Neuronal stem cell (in vitro differentiated cells): ENCODE data around the gene AMPD3.

Experiments
- DNase-seq: peaks from one replicate; pipeline ENCODE4 v3.0.0-alpha.2; 2013; ENCODE audit warnings: low spot score
- H2AFZ ChIP-seq: one replicate; pipeline ENCODE4 v1.6.1; 2013; ENCODE audit warnings: mild to moderate bottlenecking, low read length, inconsistent platforms
- H2AK5ac ChIP-seq: 2 replicates; pipeline ENCODE4 v1.6.1; 2013; ENCODE audit warnings: low read depth, mild to moderate bottlenecking, inconsistent platforms, low read length, moderate library complexity, mixed read lengths
- H2BK120ac ChIP-seq: 2 replicates; pipeline ENCODE4 v1.6.1; 2013; ENCODE audit warnings: low read depth, mild to moderate bottlenecking, inconsistent platforms, low read length, moderate library complexity, mixed read lengths
- H2BK12ac ChIP-seq: one replicate; pipeline ENCODE4 v1.6.1; 2013; ENCODE audit warnings: low read length, inconsistent platforms
- H2BK15ac ChIP-seq: 2 replicates; pipeline ENCODE4 v1.6.1; 2013; ENCODE audit warnings: mild to moderate bottlenecking, low read length, inconsistent platforms, mixed read lengths
- H2BK5ac ChIP-seq: one replicate; pipeline ENCODE4 v1.6.1; 2013; ENCODE audit warnings: inconsistent platforms, mild to moderate bottlenecking, low read length, moderate library complexity
- H3K14ac ChIP-seq: one replicate; pipeline ENCODE4 v1.6.1; 2013; ENCODE audit warnings: low read length, inconsistent platforms
- H3K18ac ChIP-seq: 2 replicates; pipeline ENCODE4 v1.6.1; 2013; ENCODE audit warnings: low read length, inconsistent platforms
- H3K23ac ChIP-seq: 2 replicates; pipeline ENCODE4 v1.6.1; 2013; ENCODE audit warnings: low read depth, mild to moderate bottlenecking, mixed read lengths, low read length, inconsistent platforms; ENCODE audit not compliant: poor library complexity
- H3K27ac ChIP-seq: replicated peaks from 3 replicates; pipeline ENCODE4 v1.5.1; 2013; ENCODE audit warnings: low read length, inconsistent platforms
- H3K27me3 ChIP-seq, 3 experiments: 2 replicates each; pipeline ENCODE4 v1.6.1; 2013; ENCODE audit warnings: low read length in 3 of 3, mild to moderate bottlenecking in 2 of 3, inconsistent platforms in 1 of 3, low read depth in 1 of 3, mixed read lengths in 1 of 3, moderate library complexity in 1 of 3; ENCODE audit not compliant: control insufficient read depth in 3 of 3, insufficient read depth in 3 of 3
- H3K36me3 ChIP-seq, 2 donors: replicated peaks in 1 of 2; 2 replicates each; pipeline ENCODE4 v1.6.1; 2013; ENCODE audit warnings: low read length in 2 of 2; ENCODE audit not compliant: control insufficient read depth in 2 of 2, insufficient read depth in 2 of 2
- H3K4ac ChIP-seq: 2 replicates; pipeline ENCODE4 v1.6.1; 2013; ENCODE audit warnings: inconsistent platforms, mild to moderate bottlenecking, low read length, moderate library complexity
- H3K4me1 ChIP-seq, 2 donors: 1 replicate in 1 of 2; 2 replicates in 1 of 2; pipeline ENCODE4 v1.6.1; 2013; ENCODE audit warnings: low read length in 2 of 2, low read depth in 1 of 2; ENCODE audit not compliant: control insufficient read depth in 2 of 2, insufficient read depth in 1 of 2
- H3K4me2 ChIP-seq: one replicate; pipeline ENCODE4 v1.6.1; 2013; ENCODE audit warnings: mild to moderate bottlenecking, low read length, inconsistent platforms; ENCODE audit not compliant: insufficient read depth, poor library complexity, severe bottlenecking
- H3K4me3 ChIP-seq, 2 donors: 2 replicates each; pipeline ENCODE4 v1.5.1; 2013; ENCODE audit warnings: low read length in 2 of 2, mild to moderate bottlenecking in 2 of 2, inconsistent platforms in 1 of 2, moderate library complexity in 1 of 2
- H3K79me1 ChIP-seq: one replicate; pipeline ENCODE4 v1.6.1; 2013; ENCODE audit warnings: low read depth, mild to moderate bottlenecking, inconsistent platforms, low read length, moderate library complexity
- H3K9ac ChIP-seq: one replicate; pipeline ENCODE4 v1.6.1; 2013; ENCODE audit warnings: mild to moderate bottlenecking, low read depth, low read length, inconsistent platforms; ENCODE audit not compliant: poor library complexity
- H3K9me3 ChIP-seq, 2 donors: replicated peaks in 1 of 2; 2 replicates each; pipeline versions ENCODE3 to v1.6.1; 2013; ENCODE audit warnings: low read length in 2 of 2, mild to moderate bottlenecking in 2 of 2, inconsistent platforms in 1 of 2, low read depth in 1 of 2, mixed read lengths in 1 of 2, moderate library complexity in 1 of 2; ENCODE audit not compliant: control insufficient read depth in 2 of 2, insufficient read depth in 1 of 2
- H4K8ac ChIP-seq: one replicate; pipeline ENCODE4 v1.6.1; 2013; ENCODE audit warnings: low read depth, mild to moderate bottlenecking, inconsistent platforms, low read length, moderate library complexity
- H4K91ac ChIP-seq: one replicate; pipeline ENCODE4 v1.6.1; 2013; ENCODE audit warnings: low read length, low read depth, mild to moderate bottlenecking, inconsistent platforms; ENCODE audit not compliant: poor library complexity
- WGBS, 2 donors: extraction: QIAGEN DNeasy Blood & Tissue Kit; methylation state at CpG; one replicate each; pipeline ENCODE4 v1.1.7; 2013; ENCODE audit warnings: missing lambda C conversion rate in 2 of 2, mixed read lengths in 1 of 2; ENCODE audit not compliant: insufficient read length in 2 of 2, insufficient replicate concordance in 1 of 2; ENCODE audit errors: extremely low coverage in 2 of 2; 5-methylcytosine and 5-hydroxymethylcytosine counted together

AMPD3 gene

GRCh38 chr11:10518123-10518522 lies 63.1 kb downstream of the AMPD3 start:
- Histone ChIP-seq H3K27ac (no peak overlapping the region), H3K79me1 (no peaks in the 10 kb centered on the region), H2BK5ac (no peak overlapping the region), H4K8ac (no peak overlapping the region), H3K9ac (no peak overlapping the region), H3K23ac (no peak overlapping the region), H3K4me2 (no peak overlapping the region), H2BK120ac (no peak overlapping the region), H2AFZ (no peak overlapping the region), H3K9me3 (no peaks in the 10 kb centered on the region), H3K4me3 (no peak overlapping the region), H2BK12ac (no peak overlapping the region), H3K36me3 (peaks cover 4 to 50% of the 10 kb centered on the region in 2 donors), H3K4ac (no peak overlapping the region), H3K4me1 (peaks cover 0 to 2% of the 10 kb centered on the region in 2 donors), H3K14ac (no peak overlapping the region), H4K91ac (no peak overlapping the region), H2AK5ac (no peak overlapping the region), H3K27me3 (no peaks in the 10 kb centered on the region), H2BK15ac (no peak overlapping the region), H3K18ac (no peak overlapping the region)
- DNase-seq = no peak

- Histone ChIP-seq H2AK5ac (no peak overlapping the region), H4K8ac (no peak overlapping the region), H3K4me2 (no peak overlapping the region), H2BK15ac (no peak overlapping the region), H3K9me3 (no peaks in the 10 kb centered on the region), H3K9ac (no peak overlapping the region), H2BK120ac (no peak overlapping the region), H3K4me3 (no peak overlapping the region), H4K91ac (no peak overlapping the region), H3K79me1 (no peaks in the 10 kb centered on the region), H2BK5ac (no peak overlapping the region), H3K23ac (no peak overlapping the region), H3K14ac (no peak overlapping the region), H2AFZ (no peak overlapping the region), H3K36me3 (peaks cover 4 to 58% of the 10 kb centered on the region in 2 donors), H3K18ac (no peak overlapping the region), H3K4me1 (peaks cover 0 to 2% of the 10 kb centered on the region in 2 donors), H3K27ac (no peak overlapping the region), H3K4ac (no peak overlapping the region), H3K27me3 (no peaks in the 10 kb centered on the region), H2BK12ac (no peak overlapping the region)
- no peak for DNase-seq
- WGBS, 2 donors = no CpG with 5 or more reads among the region's 2 CpGs
Observed at GRCh38 chr11:10518891-10519290, 63.8 kb downstream of the AMPD3 start.

- Histone ChIP-seq H3K27me3 (no peaks in the 10 kb centered on the region), H3K4ac (no peak overlapping the region), H3K27ac (no peak overlapping the region), H3K18ac (no peak overlapping the region), H2BK120ac (no peak overlapping the region), H4K8ac (no peak overlapping the region), H2AK5ac (no peak overlapping the region), H3K79me1 (no peaks in the 10 kb centered on the region), H3K23ac (no peak overlapping the region), H4K91ac (no peak overlapping the region), H3K9me3 (no peaks in the 10 kb centered on the region), H2BK15ac (no peak overlapping the region), H2BK12ac (no peak overlapping the region), H3K14ac (no peak overlapping the region), H2BK5ac (no peak overlapping the region), H3K4me3 (no peak overlapping the region), H2AFZ (no peak overlapping the region), H3K4me2 (no peak overlapping the region), H3K4me1 (peaks cover 0 to 2% of the 10 kb centered on the region in 2 donors), H3K9ac (no peak overlapping the region), H3K36me3 (peaks cover 4 to 64% of the 10 kb centered on the region in 2 donors)
- WGBS, 2 donors = no CpG with 5 or more reads among the region's 2 CpGs
- no peak for DNase-seq
Observed at GRCh38 chr11:10519630-10520029, 64.6 kb downstream of the AMPD3 start.

- Histone ChIP-seq H2AK5ac (no peak overlapping the region), H3K4ac (no peak overlapping the region), H3K27ac (no peak overlapping the region), H4K91ac (no peak overlapping the region), H2BK5ac (no peak overlapping the region), H3K4me1 (no peaks in the 10 kb centered on the region), H2BK12ac (no peak overlapping the region), H3K9ac (no peak overlapping the region), H3K9me3 (no peaks in the 10 kb centered on the region), H3K4me3 (no peak overlapping the region), H3K27me3 (no peaks in the 10 kb centered on the region), H4K8ac (no peak overlapping the region), H3K18ac (no peak overlapping the region), H3K79me1 (no peaks in the 10 kb centered on the region), H2AFZ (no peak overlapping the region), H2BK15ac (no peak overlapping the region), H2BK120ac (no peak overlapping the region), H3K23ac (no peak overlapping the region), H3K4me2 (no peak overlapping the region), H3K14ac (no peak overlapping the region), H3K36me3 (peaks cover 4 to 73% of the 10 kb centered on the region in 2 donors)
- DNase-seq = no peak
- WGBS, 2 donors = no CpG with 5 or more reads among the region's 2 CpGs
Observed at GRCh38 chr11:10520562-10520961, 65.5 kb downstream of the AMPD3 start.
